ENCODE results near the gene CFAP299.
A peak's percentile ranks its signal among the peaks of the same experiment; 100 is the strongest.

CFAP299 gene

DNA sequence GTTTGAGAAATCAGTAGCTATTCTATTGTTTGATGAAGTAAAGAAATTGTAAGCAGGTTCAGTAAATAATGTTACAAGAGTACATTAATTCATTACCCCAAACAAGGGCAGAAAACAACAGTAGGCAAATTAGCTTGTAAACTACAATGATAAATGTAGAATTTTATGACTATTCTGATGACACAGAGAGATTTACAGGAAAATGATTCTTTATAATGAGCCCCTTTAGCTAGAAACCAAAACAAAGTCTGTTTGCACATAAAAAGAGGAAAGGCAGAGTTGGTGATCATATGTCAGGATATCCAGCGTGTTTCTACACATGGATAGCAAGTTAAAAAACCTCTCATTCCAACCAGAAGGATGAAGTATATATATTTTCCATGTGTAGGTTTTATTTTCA is 204.8 kb downstream of the CFAP299 start:
- in situ Hi-C loops (cut with MboI; ENCODE audit: low pct_unique_long_range_greater_than_20kb, low sequenced_read_pairs): no loop called here
- DNase-seq: no peak

DNA sequence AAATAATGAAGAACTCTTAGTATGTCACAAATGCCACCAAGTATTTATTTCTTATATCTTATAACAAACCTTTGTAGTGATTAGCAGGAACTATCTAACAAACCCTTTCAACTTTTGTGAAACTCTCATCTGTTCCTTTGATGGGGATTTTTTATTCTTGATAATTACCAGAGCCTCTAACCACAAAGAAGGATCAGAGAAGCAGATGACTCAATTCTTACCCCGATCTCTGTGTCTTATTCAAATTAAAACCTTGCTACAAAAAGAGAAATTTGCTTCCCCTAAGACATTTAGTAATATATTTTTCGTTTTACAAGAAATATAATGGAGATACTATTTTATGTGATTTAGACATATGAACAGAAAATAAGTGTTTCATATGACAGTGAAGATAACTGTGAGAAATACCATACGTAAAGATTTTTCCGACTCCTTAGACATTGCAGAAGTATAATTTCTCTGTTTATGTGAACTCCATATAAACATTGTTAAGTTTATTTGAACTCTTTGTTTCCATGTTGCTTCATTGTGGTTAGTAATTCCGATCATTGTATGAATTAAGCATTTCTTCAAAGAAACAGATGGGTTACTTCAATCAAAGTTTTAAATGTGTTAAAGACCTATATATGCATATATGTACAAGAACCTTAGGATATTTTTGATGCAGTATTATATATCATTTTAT is 205.4 kb downstream of the CFAP299 start:
- in situ Hi-C loops (cut with MboI; ENCODE audit: low pct_unique_long_range_greater_than_20kb, low sequenced_read_pairs): no loop called here
- DNase-seq: no peak

DNA sequence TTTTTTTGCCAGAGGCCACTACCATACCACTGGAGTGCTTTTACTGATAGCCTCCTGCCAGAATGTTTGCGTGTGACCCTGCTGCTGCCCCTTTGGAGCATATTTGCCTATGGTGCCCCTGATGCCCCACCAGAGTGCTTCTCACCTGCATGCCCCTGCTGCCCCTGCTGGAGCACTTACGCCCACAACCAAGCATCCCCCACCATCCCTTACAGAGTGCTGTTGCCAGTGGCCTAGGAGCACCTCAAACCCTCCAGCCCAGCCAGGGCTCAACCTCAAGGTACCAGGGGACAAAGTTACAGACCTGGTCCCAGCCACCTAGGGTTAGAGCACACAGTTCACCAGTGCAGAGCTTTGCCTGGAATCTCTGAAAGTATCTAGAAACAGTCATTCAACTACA is 207.2 kb downstream of the CFAP299 start:
- DNase-seq: no peak
- in situ Hi-C loops (cut with MboI; ENCODE audit: low pct_unique_long_range_greater_than_20kb, low sequenced_read_pairs): no loop called here

DNA sequence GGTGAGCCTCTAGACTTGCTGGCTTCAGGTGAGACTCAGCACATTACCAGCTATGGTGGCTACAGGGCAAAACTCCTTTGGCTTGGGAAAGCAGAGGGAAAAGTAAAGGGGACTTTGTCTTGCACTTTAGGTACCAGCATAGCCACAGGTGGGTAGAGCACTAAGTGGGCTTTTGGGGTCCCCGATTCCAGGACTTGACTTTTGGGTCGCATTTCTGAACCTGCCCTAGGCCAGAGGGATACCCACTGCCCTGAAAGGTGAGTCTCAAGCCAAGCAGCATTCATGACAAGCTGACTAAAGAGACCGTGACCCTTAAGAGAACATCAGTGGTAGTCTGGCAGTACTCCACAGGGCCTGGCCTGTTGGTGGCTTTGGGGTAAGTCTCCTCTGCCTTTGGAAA is 224.8 kb downstream of the CFAP299 start:
- DNase-seq: no peak
- in situ Hi-C loops (cut with MboI; ENCODE audit: low pct_unique_long_range_greater_than_20kb, low sequenced_read_pairs): no loop called here

DNA sequence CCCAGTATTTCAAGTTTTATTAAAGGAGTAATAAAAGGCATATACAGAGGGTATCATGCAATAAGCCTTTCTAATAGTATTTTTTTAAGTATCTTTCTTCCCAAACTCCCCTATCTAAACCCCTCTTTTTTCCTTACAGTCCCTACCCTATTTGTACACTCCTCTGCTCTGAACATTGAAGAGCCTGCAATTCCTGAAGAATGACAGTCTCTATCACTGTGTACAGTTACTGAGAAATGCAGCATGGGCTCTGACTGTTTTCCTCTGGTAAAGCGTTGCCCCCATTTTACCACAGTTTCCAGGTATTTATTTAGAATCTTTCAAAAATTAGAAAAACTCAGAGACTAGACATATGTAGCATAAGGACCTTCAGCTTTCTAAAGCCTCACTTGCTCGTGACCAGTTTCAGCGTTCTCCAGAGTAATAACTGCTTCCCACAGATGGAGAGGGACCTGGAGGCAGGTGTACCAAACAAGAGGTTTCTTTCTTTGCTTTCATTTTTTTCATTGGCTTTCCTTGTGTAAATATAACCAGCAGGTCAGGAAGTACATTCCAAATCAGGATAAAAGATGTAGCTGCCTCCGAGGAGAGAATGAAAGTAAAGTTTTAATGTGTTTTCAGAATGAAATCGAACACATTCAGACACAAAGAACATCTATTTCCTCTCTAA is 230.8 kb downstream of the CFAP299 start:
- in situ Hi-C loops (cut with MboI; ENCODE audit: low pct_unique_long_range_greater_than_20kb, low sequenced_read_pairs): no loop called here
- DNase-seq: no peak

DNA sequence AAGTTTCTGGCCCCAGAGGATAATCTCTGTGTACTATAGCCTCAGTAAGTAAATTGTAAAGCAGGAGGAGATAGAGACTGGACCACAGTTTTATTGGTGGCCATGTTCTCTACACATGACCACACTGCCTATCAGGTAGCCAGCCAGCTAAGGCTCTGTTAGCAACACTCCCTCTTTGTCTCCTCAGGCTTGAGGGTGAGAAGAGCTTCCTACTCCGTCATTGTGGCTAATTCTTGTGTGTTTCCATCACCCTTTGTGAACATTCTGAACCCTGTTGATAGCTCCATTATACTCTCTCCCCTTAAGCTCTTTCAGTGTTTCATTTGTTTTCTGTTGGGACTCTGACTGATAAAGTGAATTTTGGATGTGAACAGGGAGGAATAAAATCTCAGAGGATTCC is 233.4 kb downstream of the CFAP299 start:
- in situ Hi-C loops (cut with MboI; ENCODE audit: low pct_unique_long_range_greater_than_20kb, low sequenced_read_pairs): no loop called here
- DNase-seq: no peak

DNA sequence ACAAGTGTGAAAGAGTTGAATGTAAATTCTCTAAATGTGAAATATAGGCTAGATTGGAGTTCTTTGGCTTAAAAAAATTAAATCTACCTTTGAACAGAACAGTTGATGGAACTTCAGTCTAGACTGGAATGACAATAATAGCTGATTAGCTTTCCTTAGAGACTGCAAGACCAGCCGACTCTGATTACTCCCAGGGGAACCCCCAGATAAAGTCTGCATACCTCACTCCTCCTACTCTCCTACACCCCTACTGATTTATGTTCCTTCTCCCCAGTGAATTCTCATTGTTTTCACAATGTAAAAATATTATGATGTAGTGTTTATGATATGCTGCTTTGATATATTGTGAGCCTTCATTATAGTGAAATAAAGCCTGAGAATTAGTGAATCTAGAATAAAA is 241.3 kb downstream of the CFAP299 start:
- no peak for DNase-seq

DNA sequence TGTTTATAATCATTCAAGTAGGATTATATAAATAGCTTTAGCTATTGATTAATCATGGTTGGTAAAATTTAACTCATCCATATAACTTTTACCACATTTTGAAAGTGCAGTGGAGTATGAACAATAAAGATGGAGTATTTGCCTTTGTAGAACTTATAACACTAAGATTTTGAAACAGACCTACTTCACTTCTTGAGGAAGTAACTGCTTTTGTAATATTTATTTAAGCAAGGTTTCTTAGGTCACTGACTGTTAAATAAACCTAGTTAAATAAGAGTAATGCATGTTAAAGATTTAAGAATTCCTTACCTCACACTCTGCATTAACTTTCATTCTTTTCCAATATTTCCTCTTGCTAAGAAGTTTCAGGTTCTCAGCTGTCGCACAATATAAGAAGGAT is 242.5 kb downstream of the CFAP299 start:
- DNase-seq: no peak
- in situ Hi-C loops (cut with MboI; ENCODE audit: low pct_unique_long_range_greater_than_20kb, low sequenced_read_pairs): no loop called here

More for the DNA sequence above, 241.3 kb downstream of the CFAP299 start:
- in situ Hi-C loops (cut with MboI; ENCODE audit: low pct_unique_long_range_greater_than_20kb, low sequenced_read_pairs): no loop called here

DNA sequence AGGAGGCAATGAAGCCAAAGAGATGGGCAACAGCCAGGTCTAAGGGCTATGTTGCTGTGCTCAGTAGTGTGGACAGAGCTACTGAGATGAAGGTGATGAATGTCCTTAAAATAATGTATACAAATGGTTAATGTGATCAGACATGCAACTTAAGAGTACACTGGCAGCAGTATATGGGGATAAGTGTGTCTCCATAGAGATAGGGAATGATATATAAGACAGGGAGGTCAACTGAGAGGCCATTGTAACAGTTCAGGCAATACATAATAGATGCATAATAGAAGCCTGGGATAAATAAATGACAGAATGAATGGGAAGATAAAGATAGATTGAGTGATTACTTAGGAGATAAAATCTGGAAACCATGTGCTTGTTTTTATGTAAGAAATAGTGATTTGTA is 250.0 kb downstream of the CFAP299 start:
- in situ Hi-C loops (cut with MboI; ENCODE audit: low pct_unique_long_range_greater_than_20kb, low sequenced_read_pairs): no loop called here
- DNase-seq: no peak

DNA sequence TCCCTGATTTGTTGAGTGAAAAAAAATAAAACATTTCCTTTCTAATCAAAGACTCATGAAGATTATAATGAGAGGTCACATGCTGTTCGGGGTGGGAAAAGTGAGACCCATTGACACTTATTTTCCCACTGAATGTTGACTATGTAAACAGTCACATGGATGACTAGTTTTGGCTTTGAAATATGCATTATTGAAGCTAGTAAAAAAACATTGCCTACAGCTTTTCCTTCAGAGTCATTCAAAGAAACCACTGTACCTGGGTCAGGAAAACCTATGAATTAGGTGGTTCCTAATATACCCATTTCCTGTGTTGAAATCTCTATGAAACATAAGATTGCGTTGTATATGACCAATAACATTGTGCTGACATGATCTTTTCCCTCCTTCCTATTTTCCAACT is 251.2 kb downstream of the CFAP299 start:
- DNase-seq: no peak
- in situ Hi-C loops (cut with MboI; ENCODE audit: low pct_unique_long_range_greater_than_20kb, low sequenced_read_pairs): no loop called here

DNA sequence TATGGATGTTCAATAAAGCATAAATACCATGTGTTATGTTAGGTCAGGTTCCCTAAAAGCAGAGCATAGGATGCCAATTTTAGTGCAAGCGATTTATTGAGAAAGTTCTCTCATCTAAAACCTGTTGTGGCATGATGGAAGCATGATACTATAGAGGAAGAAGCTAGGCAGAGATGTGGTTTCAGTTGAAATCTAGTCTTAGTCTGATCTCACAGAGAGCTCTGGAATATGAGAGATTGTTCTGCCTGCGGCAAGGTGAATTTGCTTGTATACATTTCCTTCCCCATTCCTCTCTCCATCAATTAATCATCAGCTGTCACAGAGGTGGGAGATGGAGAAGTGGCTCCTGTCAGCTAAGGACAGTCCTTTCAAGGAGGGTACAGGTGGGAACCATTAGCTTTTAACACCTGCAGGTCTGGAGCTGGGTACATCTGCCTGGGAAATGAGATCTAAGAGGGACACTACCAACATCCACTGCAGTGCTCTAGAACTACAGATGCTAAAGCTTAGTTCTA is 252.4 kb downstream of the CFAP299 start:
- DNase-seq: no peak
- in situ Hi-C loops (cut with MboI; ENCODE audit: low pct_unique_long_range_greater_than_20kb, low sequenced_read_pairs): no loop called here

DNA sequence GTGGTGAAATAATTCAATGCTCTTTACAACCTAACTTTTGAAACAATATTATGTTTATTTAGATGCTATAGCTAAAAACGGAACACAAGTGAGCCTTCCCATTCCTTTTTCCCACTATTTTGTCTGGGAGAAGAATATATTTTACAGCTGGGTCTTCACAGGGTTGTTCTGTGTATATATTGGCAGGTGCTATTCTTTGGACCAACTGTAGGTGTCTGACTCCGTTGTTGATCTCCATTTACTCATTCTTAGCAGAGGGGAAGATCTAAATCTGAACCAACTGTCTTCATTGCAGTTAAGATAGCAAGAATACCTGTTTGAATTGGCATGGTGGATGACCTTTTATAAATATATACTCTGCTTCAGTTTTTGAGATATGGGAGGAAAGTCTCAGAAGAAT is 257.4 kb downstream of the CFAP299 start:
- peak; percentile 3 for DNase-seq
- in situ Hi-C loops (cut with MboI; ENCODE audit: low pct_unique_long_range_greater_than_20kb, low sequenced_read_pairs): no loop called here

DNA sequence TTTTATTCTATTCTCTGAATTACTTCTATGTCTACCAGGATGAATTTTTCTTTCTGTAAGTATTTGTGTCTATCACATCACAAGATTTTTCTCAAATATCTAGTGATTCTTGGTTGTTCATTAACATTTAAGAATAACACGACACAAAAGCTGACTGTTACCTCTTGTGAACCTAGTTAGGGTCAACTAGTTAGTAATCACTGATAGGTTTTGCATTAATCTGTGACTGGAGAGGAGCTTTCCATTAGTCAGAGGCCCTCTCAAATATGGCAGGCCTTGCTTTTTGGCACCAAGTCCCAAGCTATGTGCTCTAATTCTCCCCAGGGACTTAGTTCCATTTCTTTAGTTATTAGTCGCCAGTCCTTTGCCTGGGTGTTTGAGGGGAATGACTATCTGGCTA is 259.2 kb downstream of the CFAP299 start:
- in situ Hi-C loops (cut with MboI; ENCODE audit: low pct_unique_long_range_greater_than_20kb, low sequenced_read_pairs): no loop called here
- DNase-seq: no peak

DNA sequence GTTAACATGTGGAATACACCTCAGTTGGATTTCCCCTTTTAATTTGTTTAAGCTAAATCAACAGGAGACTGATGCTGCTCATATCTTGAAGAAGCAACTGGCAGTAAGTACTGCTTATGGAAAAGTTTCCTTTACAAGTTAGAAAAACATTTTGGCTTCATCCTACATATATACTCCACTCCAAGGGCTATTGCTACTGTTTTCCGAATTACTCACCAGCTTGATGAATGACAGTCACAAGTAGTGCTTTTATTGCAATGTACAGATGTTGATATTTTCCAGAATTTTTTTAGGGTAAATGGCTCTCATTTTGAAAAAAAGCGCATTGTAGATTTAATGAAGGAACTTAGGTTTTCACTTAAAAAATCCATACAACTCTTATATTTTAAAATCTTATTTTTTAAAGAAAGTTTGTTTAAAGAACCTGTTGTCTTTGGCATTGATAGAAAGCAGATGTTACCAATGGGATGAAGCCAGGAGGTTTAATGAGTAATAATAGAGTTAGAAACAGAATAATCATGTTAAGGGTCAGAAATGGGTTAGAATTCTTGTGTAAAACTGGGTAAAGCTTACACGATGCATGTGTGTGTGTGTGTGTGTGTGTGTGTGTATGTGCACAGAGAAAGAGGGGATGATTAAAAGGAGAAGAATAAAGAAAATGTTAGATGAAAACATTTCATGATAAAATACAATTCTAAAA is 272.9 kb downstream of the CFAP299 start:
- in situ Hi-C loops (cut with MboI; ENCODE audit: low pct_unique_long_range_greater_than_20kb, low sequenced_read_pairs): no loop called here
- DNase-seq: no peak

DNA sequence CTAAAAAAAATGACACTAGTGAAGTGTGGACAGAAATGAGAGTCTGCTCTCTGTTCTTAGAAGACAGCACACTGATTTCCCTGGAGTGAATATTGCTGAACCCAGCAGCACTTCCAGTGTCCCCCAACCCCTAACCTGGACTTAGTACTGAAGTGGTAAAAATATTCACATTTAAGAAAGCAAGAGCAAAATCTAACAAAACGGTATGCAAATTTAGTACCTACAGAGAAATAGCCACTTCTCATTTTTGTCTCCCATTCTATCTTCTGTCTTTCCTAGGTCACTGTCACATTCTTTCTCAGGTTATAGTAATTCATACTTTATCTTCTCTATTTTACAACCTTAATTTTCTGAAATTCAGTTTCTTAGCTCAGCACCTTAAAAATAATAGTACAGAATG is 274.7 kb downstream of the CFAP299 start:
- DNase-seq: no peak
- in situ Hi-C loops (cut with MboI; ENCODE audit: low pct_unique_long_range_greater_than_20kb, low sequenced_read_pairs): no loop called here

DNA sequence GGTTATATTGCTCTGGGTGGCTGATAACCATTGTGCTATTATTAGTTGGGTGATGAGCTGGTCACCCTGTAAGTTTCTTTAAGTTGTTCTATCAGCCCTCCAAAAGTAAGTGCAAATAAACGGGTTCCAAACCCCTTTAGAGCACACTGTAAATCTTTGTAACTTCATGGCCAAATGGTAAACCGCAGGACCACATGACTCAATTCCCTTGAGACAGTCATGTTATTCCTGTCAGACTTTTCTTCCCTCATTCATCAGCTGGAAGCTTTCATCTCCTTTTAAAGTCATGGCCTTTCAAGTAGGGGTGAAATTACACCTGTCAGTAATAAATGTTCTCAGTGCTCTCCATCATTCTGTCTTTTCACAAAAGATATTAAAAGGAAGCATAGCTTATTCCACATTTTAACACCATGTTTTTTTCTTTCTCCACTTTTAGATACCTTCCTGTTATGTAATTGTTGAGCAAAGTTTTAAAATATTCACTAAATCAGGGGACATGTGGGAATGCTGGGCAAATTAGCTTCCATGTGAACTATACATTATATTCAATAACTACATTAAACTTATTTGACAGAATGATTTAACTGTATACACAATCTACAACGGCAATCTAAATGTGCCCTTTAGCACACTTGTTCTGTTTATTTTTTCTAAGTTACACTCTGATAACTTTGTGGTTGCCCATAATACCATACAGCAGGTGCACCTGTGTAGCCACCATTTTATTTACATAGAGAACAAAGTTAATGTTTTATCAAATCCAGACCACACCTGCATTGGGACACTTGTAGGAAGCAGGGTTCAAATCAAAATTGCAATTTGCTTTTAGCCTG is 275.5 kb downstream of the CFAP299 start:
- DNase-seq: no peak
- in situ Hi-C loops (cut with MboI; ENCODE audit: low pct_unique_long_range_greater_than_20kb, low sequenced_read_pairs): no loop called here

DNA sequence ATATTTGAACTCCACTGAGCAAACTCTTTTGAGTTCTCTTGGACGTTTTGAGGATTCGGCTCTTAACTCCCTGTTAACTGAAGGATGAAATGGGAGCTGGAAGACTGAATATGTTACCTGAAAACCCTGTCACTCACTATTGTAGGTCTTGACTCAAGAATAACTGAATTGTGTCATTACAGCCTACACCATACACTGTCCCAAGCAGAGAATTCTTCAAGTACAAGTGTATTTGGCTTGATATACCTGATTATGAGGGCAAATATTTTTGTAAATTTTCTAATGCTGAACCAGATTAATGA is 276.1 kb downstream of the CFAP299 start:
- in situ Hi-C loops (cut with MboI; ENCODE audit: low pct_unique_long_range_greater_than_20kb, low sequenced_read_pairs): no loop called here
- no peak for DNase-seq

DNA sequence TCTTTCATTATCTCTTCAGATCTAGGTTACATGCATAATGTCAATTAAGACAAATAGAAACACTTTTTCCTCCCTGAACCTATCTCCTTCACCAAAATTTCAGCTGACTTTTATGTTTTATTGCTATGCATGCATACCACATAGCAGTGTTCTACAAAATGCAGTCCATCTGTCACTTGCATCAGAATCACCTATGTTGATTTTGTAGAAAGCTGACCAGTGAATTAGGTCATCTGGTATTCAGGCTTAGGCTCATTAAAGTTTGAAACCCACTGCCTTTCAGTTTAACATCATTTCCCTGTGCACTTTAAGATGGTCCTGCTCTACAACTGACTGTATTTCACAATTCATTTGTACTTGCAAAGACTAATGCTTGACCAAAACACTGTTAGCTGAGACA is 277.9 kb downstream of the CFAP299 start:
- no peak for DNase-seq
- in situ Hi-C loops (cut with MboI; ENCODE audit: low pct_unique_long_range_greater_than_20kb, low sequenced_read_pairs): no loop called here

DNA sequence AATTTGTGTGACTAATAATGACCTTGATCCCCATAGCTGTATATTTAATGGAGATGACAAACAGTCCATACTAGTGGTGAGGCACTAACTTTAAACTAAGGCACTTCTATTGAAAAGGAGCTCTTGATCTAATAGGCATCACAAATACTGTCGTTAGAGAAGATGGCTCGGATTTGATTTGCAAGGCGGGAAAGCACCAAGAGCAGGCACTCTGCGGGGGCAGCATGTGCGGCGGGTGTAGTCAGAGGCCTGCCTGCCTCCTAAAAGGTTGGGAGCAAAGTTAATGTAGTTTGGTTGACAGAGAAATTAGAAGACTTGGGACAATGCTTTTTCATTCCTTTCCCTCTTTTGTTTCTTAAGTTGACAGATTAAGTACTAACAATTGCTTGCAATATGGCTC is 278.8 kb downstream of the CFAP299 start:
- DNase-seq: no peak
- in situ Hi-C loops (cut with MboI; ENCODE audit: low pct_unique_long_range_greater_than_20kb, low sequenced_read_pairs): no loop called here

DNA sequence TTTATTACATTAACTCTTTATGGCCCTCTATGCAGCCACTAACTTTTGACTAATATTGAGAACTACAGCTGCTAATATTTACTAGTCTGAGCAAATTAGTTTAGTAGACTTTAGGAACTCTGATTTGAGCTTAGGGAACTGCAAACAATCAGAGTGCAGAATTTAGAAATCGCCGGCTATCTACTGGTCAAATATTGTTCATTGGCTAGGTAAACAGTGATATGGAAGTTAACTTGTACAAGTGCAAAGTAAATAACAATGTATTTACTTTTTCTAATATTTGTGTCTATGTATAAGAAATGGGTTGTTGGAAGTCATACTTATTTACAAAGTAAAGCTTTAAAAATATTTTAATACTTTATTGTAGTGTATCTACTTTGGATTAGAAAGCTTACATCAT is 279.6 kb downstream of the CFAP299 start:
- DNase-seq: no peak
- in situ Hi-C loops (cut with MboI; ENCODE audit: low pct_unique_long_range_greater_than_20kb, low sequenced_read_pairs): no loop called here
